Measurements from ENCODE around the gene HVCN1. TPM values are rescaled to one million over a fixed set of nuclear protein-coding genes. Genes with fewer than 3 reads are reported as not detected.
"Not testable (repeated sequence)": the region's sequence is repeated elsewhere in the genome, so short reads cannot be mapped to it uniquely, and the experiment has no call there.

HVCN1 gene
- 14.5 and 15.7 TPM in 2 replicates for total RNA-seq

DNA sequence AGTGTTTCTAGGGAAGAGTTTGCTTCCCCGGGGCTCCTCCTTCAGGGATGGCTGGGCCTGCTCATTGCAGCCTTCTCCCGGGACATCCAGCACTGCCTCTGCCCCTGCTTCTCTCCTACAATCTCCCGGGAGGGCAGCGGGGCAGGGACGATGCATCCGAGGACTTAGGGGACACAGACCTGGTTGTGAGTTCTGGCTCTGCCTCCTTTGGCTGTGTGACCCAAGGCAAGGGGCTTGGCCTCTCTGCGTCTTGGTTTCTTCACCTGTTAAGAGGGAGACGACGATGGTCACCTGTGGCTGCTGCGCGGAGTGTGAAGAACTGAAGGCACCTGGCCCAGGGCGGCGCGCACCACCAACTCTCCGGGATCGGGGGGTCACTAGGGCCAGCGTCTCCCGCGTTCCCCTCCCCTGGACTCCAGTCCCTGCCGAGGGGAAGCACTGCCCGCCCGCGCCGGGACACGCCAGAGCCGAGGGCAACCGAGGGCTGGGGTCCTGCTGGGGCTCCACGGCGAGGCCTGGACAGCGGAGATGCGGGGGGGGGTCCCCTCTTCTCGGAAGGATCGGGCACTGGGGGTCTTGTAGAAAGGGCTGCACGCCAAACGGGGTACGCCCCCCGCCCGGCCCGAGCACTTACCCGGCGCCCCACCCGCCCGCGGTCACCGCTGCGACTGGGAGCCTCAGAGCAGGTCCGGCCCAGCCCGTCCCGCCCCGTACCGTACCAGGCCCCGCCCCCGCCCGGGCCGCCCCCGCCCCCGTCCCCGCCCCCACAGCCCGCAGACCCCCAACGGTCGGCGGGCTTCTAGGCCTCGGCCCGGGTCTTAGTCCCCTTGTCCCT, at the start of gene HVCN1:
Gene HVCN1, minus strand, starts transcription at position 670 of the 835 bp plus-strand sequence. CDS start 5,870 bp downstream, outside the sequence.
- intact Hi-C loops (cut with micrococcal nuclease), result loop anchor here (1.0 to 2.0 kb wide), 3 partner anchors 10 to 76 kb away; no protein-coding TSS in a partner anchor

- intact Hi-C loops (cut with micrococcal nuclease), result no loop called here
These were observed 48.6 kb upstream of the HVCN1 start for GRCh38 chr12:110737532-110737931.

DNA sequence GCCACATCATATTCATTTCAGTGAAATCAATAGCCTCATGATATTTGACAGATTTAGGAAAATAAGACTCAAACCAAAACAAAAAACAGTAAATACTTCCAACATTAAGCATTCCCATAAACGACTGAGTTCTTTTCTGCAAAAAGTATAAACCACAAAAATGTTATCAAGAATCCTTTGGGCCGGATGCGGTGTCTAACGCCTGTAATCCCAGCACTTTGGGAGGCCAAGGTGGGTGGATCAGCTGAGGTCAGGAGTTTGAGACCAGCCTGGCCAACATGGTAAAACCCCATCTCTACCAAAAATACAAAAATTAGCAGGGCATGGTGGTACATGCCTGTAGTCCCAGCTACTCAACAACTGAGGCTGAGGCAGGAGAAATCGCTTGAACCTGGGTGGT, 48.1 kb upstream of the HVCN1 start:
- intact Hi-C loops (cut with micrococcal nuclease), result not testable (repeated sequence)

- intact Hi-C loops (cut with micrococcal nuclease), result no loop called here
These were observed 45.0 kb upstream of the HVCN1 start for GRCh38 chr12:110733900-110734299.

GRCh38 chr12:110733089-110733715, 44.3 kb upstream of the HVCN1 start:
- intact Hi-C loops (cut with micrococcal nuclease), result no loop called here

DNA sequence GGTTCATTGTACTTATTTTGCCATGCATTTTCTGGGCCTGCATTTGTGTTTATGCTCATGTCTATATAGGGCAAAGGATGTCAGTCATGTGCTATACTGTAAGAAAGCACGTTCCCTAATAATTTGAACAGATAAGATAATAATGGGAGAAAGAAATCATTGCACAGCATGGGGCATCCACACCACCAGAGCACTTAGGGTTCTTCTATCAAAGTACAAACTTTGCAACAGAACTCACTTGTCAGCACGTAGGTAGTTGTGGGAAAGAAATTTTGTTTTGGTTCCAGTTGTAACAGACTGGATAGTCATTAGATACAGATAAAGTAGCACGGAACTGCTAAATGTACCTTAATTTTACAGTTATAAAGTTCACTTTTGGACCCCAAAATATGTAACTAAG, 43.7 kb upstream of the HVCN1 start:
- intact Hi-C loops (cut with micrococcal nuclease), result no loop called here

DNA sequence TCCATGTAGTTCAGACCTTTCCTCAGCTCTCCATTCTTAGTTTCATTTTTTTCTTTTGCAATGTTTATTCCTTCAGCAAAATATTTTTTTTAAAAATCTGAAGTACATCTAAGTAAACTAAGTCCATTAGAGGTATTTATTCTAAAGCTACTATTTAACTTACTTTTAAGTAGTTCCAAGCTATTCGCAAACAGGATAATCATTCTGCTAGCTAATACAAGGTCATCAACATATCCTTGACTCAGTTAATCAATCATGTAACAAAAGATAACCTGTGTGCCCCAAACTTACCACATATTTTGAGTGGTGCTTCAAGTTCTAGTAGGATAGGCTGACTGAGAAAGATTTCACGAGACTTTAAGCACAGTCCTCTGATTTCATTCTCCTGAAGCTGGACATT, 42.6 kb upstream of the HVCN1 start:
- intact Hi-C loops (cut with micrococcal nuclease), result no loop called here

DNA sequence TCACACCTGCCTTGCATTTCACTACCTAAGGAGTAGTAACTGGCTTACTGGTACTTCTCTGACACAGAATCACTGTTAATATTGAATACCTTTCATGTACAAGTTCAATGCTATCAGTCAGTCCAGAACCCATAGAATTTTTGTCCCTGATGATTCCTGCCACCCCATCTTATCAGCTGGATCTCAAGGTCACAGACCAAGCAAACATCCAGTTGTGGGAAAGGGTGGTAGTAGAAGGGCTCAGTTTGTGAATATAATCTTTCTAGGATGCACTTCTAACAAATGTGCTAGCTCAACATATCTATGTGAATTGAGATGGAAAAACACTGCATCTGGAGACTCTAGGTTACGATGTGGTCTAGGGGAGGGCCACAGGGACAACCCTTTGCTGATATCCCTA, 39.7 kb upstream of the HVCN1 start:
- intact Hi-C loops (cut with micrococcal nuclease), result no loop called here

GRCh38 chr12:110726708-110727369, 37.9 kb upstream of the HVCN1 start:
- intact Hi-C loops (cut with micrococcal nuclease), result no loop called here

DNA sequence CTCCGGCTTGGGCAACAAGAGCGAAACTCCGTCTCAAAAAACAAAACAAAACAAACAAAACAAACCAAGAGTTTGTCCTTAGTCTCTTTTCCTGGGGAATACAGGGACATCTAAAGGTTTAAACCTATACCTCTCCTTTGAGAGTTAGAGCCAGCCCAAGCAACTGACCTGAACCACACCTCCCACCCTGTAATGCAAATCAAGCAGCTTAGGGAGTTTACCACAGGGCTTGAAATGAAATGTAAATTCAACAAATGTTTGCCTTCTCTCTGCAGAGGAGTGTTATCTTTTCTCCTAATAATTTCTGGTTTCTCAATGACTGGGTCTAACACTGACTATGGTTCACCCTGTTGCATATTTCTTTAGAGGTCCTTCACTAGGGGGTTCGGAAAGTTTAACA, 37.1 kb upstream of the HVCN1 start:
- intact Hi-C loops (cut with micrococcal nuclease), result no loop called here

DNA sequence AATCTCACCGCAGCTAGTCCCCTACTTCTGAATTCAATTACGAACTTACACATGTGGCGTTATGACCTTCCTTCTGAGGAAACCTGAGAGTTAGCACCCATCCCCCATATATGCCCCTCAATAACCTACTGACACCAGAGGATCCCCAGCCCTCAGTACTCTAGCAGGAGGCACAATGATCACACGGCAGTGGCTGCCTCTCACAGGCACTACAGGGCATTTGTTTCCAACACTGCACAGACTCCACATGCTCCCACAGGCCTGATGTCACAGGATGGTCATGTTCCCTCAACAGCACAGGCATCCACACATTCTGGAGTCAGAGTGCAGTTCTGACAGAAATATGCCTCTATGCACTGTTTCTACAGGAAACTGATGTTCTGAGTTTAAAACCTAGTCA, 36.4 kb upstream of the HVCN1 start:
- intact Hi-C loops (cut with micrococcal nuclease), result no loop called here

GRCh38 chr12:110722892-110723291, 34.0 kb upstream of the HVCN1 start:
- intact Hi-C loops (cut with micrococcal nuclease), result not testable (repeated sequence)

- intact Hi-C loops (cut with micrococcal nuclease), result no loop called here
These were observed 32.7 kb upstream of the HVCN1 start for GRCh38 chr12:110721570-110721969.

DNA sequence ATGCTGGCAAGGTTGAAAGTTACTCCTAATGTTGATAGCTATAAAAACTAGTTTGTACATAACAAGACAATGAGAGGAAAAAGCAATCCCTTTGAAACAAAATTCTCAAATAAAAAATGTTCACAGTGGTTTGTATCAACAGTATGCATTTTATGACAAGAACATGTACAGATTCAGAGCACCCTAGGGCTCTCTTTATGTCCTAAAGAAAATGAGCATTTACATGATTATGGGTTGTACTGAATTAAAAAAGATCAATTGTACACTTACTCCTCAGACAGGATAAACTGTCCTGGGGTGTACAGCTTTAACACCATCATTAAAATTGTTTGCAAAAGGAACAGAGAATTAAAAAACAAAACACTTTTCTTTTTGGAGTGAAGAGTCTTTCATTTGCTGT, 31.6 kb upstream of the HVCN1 start:
- intact Hi-C loops (cut with micrococcal nuclease), result no loop called here

- intact Hi-C loops (cut with micrococcal nuclease), result no loop called here
These were observed 29.4 kb upstream of the HVCN1 start for GRCh38 chr12:110718222-110718908.

DNA sequence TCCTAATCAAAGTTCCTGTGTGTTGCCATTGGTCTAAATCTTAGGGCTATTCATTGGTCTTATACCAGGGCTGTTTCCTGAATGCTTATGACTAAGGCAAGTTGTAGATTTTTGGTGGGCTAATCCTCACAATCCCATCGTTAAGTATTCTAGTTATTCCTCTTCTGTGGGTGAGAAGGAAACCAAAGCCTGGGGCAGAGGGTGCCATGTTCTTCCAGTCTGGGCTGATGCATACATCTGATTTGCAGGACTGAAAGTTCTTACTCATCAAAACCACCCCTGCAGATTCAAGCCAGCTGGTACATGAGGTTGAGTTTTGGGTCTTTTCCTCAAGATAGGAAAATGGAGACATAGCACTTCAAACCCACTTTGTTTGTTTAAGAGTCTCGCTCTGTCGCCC, 28.1 kb upstream of the HVCN1 start:
- intact Hi-C loops (cut with micrococcal nuclease), result no loop called here

GRCh38 chr12:110708917-110709316, 20.0 kb upstream of the HVCN1 start:
- intact Hi-C loops (cut with micrococcal nuclease), result no loop called here

- intact Hi-C loops (cut with micrococcal nuclease), result no loop called here
These were observed 16.4 kb upstream of the HVCN1 start for GRCh38 chr12:110705309-110705708.

DNA sequence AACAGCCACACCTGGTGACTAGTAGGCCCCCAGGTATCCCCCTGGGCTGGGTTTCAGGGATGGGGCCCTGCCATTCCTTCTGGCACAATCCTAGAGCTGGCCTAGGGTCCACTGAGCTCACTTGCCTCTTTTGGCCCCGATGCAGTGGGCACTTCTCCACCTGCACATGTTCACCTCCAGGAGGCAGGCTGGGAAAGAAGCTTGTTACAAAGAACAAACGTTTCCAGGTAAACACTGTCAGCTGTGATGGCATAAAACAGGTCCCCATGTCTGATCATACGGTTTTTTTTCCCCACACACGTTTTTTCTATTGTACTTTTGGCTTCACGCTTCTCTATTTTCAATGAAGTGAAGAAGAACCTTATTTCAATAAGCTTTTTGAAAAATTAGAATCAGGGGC, 15.8 kb upstream of the HVCN1 start:
- intact Hi-C loops (cut with micrococcal nuclease), result loop anchor here (1.0 kb wide), 1 partner anchor 122 kb away; no protein-coding TSS in a partner anchor

- intact Hi-C loops (cut with micrococcal nuclease), result loop anchor here (1.0 kb wide), 1 partner anchor 122 kb away; no protein-coding TSS in a partner anchor
These were observed 15.3 kb upstream of the HVCN1 start for GRCh38 chr12:110704231-110704630.

- intact Hi-C loops (cut with micrococcal nuclease), result no loop called here
These were observed 13.2 kb upstream of the HVCN1 start for GRCh38 chr12:110702081-110702480.

Data from T-helper 2 cell treated with Interferon-gamma antibody and Interleukin-4, amounts not matched to agents 100 ng/mL and 5 ng/mL, for 36 hours (primary cell).